Measurements from ENCODE around the gene WDFY1. TPM values are rescaled to one million over a fixed set of nuclear protein-coding genes. Genes with fewer than 3 reads are reported as not detected.
A peak's percentile ranks its signal among the peaks of the same experiment; 100 is the strongest.

The WDFY1 gene
- total RNA-seq, 1 experiment from 2014 or later: 66.0 TPM

- TF ChIP-seq IRF1 (CRISPR knock-in tag; IDR thresholded peaks at IDR 0.05) (no peak), JAZF1 (CRISPR knock-in tag; IDR thresholded peaks at IDR 0.05) (no peak), CREM (CRISPR knock-in tag; IDR thresholded peaks at IDR 0.05) (no peak), OVOL2 (CRISPR knock-in tag; IDR thresholded peaks at IDR 0.05; ENCODE audit: borderline replicate concordance) (no peak), FOXK1 (CRISPR knock-in tag; IDR thresholded peaks at IDR 0.05) (no peak), STAT6 (CRISPR knock-in tag; conservative IDR thresholded peaks at IDR 0.05; ENCODE audit: low read depth) (no peak), FOXJ3 (CRISPR knock-in tag; IDR thresholded peaks at IDR 0.05; ENCODE audit: borderline replicate concordance) (no peak), GRHL2 (CRISPR knock-in tag; IDR thresholded peaks at IDR 0.05; ENCODE audit: insufficient replicate concordance, severe bottlenecking) (no peak)
These were observed 12.0 kb downstream of the WDFY1 start (continued) for GRCh38 chr2:223932816-223933800.

GRCh38 chr2:223930103-223930976 lies 14.8 kb downstream of the WDFY1 start:
- DNase-seq (ENCODE audit: low spot score): no peak

GRCh38 chr2:223929571-223930102 lies 15.5 kb downstream of the WDFY1 start:
- Mint-ChIP-seq H3K36me3 (peaks cover 32% of the 10 kb centered on the region), H3K4me3 (no peak overlapping the region), H3K27ac (peak overlapping the region; percentile 91), H3K27me3 (ENCODE audit: low read depth) (no peaks in the 10 kb centered on the region), H3K9me3 (peaks cover 22% of the 10 kb centered on the region), H3K4me1 (peaks cover 41% of the 10 kb centered on the region)
- ChIA-PET POLR2A (no interaction called here), CTCF (interaction anchor here (0.6 kb wide), 1 partner anchor 89 kb away, joined by 3 read pairs; no protein-coding TSS in a partner anchor)
- no peak for DNase-seq (ENCODE audit: low spot score)
- ATAC-seq: no peak
- TF ChIP-seq ATF1 (CRISPR knock-in tag; IDR thresholded peaks at IDR 0.05): no peak
- no peak for TF ChIP-seq TCF7 (CRISPR knock-in tag; IDR thresholded peaks at IDR 0.05; ENCODE audit: low read depth)
- no peak for TF ChIP-seq ZNF263 (CRISPR knock-in tag; IDR thresholded peaks at IDR 0.05; ENCODE audit: low read depth)
- no peak for TF ChIP-seq ZSCAN18 (CRISPR knock-in tag; IDR thresholded peaks at IDR 0.05)
- no peak for TF ChIP-seq TP53 (CRISPR knock-in tag; IDR thresholded peaks at IDR 0.05)
- TF ChIP-seq ZMAT4 (CRISPR knock-in tag; IDR thresholded peaks at IDR 0.05): no peak
- no peak for TF ChIP-seq TEAD1 (CRISPR knock-in tag; IDR thresholded peaks at IDR 0.05)
- no peak for TF ChIP-seq SOX15 (CRISPR knock-in tag; IDR thresholded peaks at IDR 0.05)
- no peak for TF ChIP-seq ZNF219 (CRISPR knock-in tag; IDR thresholded peaks at IDR 0.05; ENCODE audit: borderline replicate concordance)
- TF ChIP-seq E2F1 (CRISPR knock-in tag; IDR thresholded peaks at IDR 0.05): no peak

More at GRCh38 chr2:223930103-223930976, 14.8 kb downstream of the WDFY1 start:
- peak; percentile 54 for ATAC-seq
- Mint-ChIP-seq H3K4me1 (peaks cover 48% of the 10 kb centered on the region), H3K27ac (peak overlapping the region; percentile 91), H3K4me3 (no peak overlapping the region), H3K9me3 (peaks cover 21% of the 10 kb centered on the region), H3K36me3 (peaks cover 27% of the 10 kb centered on the region), H3K27me3 (ENCODE audit: low read depth) (no peaks in the 10 kb centered on the region)
- TF ChIP-seq USF2 (CRISPR knock-in tag; IDR thresholded peaks at IDR 0.05) (peak; percentile 47; the same call in 1 of the 2 replicates), GTF2I (CRISPR knock-in tag; conservative IDR thresholded peaks at IDR 0.05) (no peak), GABPB1 (CRISPR knock-in tag; IDR thresholded peaks at IDR 0.05) (peak; percentile 81), JAZF1 (CRISPR knock-in tag; IDR thresholded peaks at IDR 0.05) (no peak)
- POLR2A ChIA-PET: no interaction called here
- CTCF ChIA-PET: no interaction called here
